22Rv1 (cell line): Measurements from ENCODE around the gene ABHD14A.

Experiments
- ZFX ChIP-seq: fragments of 450-650 bp; IDR thresholded peaks from 2 replicates; pipeline ENCODE4 v1.6.1; 2017; ENCODE audit warnings: antibody characterized with exemption, borderline replicate concordance
- TF ChIP-seq, protein P1 (sequence below): fragments of 450-650 bp; IDR thresholded peaks from 2 replicates; pipeline ENCODE4 v1.5.1; 2017; ENCODE audit warnings: mild to moderate bottlenecking

DNA sequence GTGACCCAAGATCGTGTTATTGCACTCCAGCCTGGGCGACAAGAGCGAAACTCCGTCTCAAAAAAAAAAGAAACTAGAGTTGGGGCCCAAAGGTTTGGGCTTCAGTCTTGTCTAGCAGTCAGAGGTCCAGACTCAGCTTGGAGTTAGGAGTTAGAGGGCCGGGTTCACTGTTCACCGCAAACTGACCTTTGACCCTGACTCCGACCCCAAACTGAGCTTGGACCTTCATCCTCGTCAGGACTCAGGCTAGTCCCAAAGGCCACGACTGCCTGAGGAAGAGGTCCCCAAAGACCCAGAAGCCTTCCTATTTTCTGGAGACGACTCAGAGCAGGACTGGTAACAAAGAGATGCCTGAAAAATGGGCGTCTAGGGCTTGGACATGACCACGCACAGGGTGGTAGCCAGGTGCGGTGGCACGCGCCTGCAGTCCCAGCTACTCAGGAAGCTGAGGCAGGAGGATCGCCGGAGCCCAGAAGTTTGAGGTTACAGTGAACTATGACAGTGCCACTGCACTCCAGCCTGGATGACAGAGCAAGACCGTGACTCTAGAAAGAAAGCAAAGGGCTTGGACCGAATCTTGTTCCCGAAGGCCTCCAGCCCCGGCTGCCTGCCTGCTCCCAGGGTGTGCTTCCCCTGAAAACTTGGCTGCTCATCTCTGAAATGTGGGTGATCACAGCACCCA lies 43.6 kb downstream of the ABHD14A start:
- TF ChIP-seq, protein P1, sequence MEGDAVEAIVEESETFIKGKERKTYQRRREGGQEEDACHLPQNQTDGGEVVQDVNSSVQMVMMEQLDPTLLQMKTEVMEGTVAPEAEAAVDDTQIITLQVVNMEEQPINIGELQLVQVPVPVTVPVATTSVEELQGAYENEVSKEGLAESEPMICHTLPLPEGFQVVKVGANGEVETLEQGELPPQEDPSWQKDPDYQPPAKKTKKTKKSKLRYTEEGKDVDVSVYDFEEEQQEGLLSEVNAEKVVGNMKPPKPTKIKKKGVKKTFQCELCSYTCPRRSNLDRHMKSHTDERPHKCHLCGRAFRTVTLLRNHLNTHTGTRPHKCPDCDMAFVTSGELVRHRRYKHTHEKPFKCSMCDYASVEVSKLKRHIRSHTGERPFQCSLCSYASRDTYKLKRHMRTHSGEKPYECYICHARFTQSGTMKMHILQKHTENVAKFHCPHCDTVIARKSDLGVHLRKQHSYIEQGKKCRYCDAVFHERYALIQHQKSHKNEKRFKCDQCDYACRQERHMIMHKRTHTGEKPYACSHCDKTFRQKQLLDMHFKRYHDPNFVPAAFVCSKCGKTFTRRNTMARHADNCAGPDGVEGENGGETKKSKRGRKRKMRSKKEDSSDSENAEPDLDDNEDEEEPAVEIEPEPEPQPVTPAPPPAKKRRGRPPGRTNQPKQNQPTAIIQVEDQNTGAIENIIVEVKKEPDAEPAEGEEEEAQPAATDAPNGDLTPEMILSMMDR = no peak
- no peak for TF ChIP-seq ZFX
